Ovary (tissue), 9 donors: Measurements from ENCODE around the gene RERG. TPM values are rescaled to one million over a fixed set of nuclear protein-coding genes. Genes with fewer than 3 reads are reported as not detected.

Experiments used
- DNase-seq, 5 donors: peaks; one replicate each; pipeline ENCODE4 v3.0.0-alpha.2; 2019 to 2020
- H3K27ac ChIP-seq, 2 donors: fragments of 200-600 bp; one replicate each; pipeline versions ENCODE4 v1.5.1 to v1.8.0; 2019 to 2022
- H3K27me3 ChIP-seq: fragments of 200-600 bp; one replicate; pipeline ENCODE4 v1.8.0; 2022
- H3K36me3 ChIP-seq: fragments of 200-600 bp; sonication (generic); one replicate; pipeline ENCODE4 v1.5.1; 2019
- H3K4me1 ChIP-seq: one replicate; pipeline ENCODE4 v1.8.1; 2013; ENCODE audit warnings: mild to moderate bottlenecking, moderate library complexity; ENCODE audit not compliant: insufficient read depth
- H3K4me3 ChIP-seq: fragments of 200-600 bp; sonication (generic); one replicate; pipeline ENCODE4 v1.5.1; 2017
- H3K9me3 ChIP-seq, 2 donors: fragments of 200-600 bp in 1 of 2; sonication (generic) in 1 of 2; one replicate each; pipeline versions ENCODE4 v1.5.1 to v1.8.1; 2013 to 2019; ENCODE audit warnings: mild to moderate bottlenecking in 1 of 2, moderate library complexity in 1 of 2
- CTCF ChIP-seq, 3 donors: fragments of 450-650 bp in 2 of 3; fragments of 200-600 bp in 1 of 3; IDR thresholded peaks; one replicate each; pipeline versions ENCODE4 v1.5.1 to v1.8.0; 2016 to 2022; ENCODE audit warnings: antibody characterized with exemption in 3 of 3, mild to moderate bottlenecking in 1 of 3
- EP300 ChIP-seq: sonication (generic); formaldehyde crosslinking; IDR thresholded peaks from one replicate; pipeline ENCODE4 v1.6.1; 2017; ENCODE audit warnings: antibody characterized with exemption
- POLR2A ChIP-seq: fragments of 450-650 bp; IDR thresholded peaks from one replicate; pipeline ENCODE4 v1.6.1; 2017; ENCODE audit warnings: antibody characterized with exemption, mild to moderate bottlenecking, moderate library complexity
- WGBS, 3 donors: extraction: QIAGEN DNeasy Blood & Tissue Kit in 1 of 3; methylation state at CpG; one replicate each; pipeline versions ENCODE4 v1.1.5 to v1.1.7; 2013 to 2017; 5-methylcytosine and 5-hydroxymethylcytosine counted together
- intact Hi-C, 4 donors: fragments of 100-400 bp; cut with DNase I; formaldehyde crosslinking; loops; one replicate each; pipeline versions ENCODE4 v1.11.0 to v1.15.1; 2022 to 2023
- polyA plus RNA-seq, 2 donors: library from polyadenylated mRNA; stranded (reverse); fragments of 200-250 nt in 1 of 2; fragments of 350-450 nt in 1 of 2; fragmentation: Illumina TruSeq in 1 of 2; extraction: RNeasy Lipid Tissue Mini Kit (QIAGEN cat#74804) in 1 of 2; gene quantifications; one replicate each; pipeline ENCODE4 v1.2.3, GENCODE V29; 2013 to 2014
- total RNA-seq, 7 donors: library from RNA; depleted of rRNA in 2 of 7; stranded (reverse); fragments of >200 nt in 2 of 7; fragmentation: NEBNext Ultra II Directional in 3 of 7; extraction: Animal tissue kit (Norgen Biotek cat#: 25700) in 3 of 7; gene quantifications; one replicate each; pipeline versions ENCODE4 v1.1.0 to v1.2.4, GENCODE V29; 2016 to 2023
- donor health status: DM: no; HTN: no; CAD: no; lungs with moderate emphysema.
- donor health status: DM: no; HTN: no; CAD: no.
- donor health status: Bipolar disorder and iron deficiency.
- donor health status: DM: yes; HTN: yes; CAD: no.
- donor health status: DM: no; HTN: no; CAD: no.
- donor health status: DM: yes; HTN: yes; CAD: no.

Gene RERG
- total and polyA plus RNA-seq, 9 donors: 12.9 to 96.8 (median 36.7) TPM

- intact Hi-C loops: no loop called here
- Histone ChIP-seq H3K27ac (no peak overlapping the region), H3K9me3 (no peaks in the 10 kb centered on the region), H3K4me1 (peaks cover 3% of the 10 kb centered on the region), H3K36me3 (no peaks in the 10 kb centered on the region), H3K4me3 (no peak overlapping the region), H3K27me3 (no peaks in the 10 kb centered on the region)
- DNase-seq: no peak
- WGBS, 3 donors: 8 to 16% (median 10%) methylated on average over 1 of the region's 1 CpG
- TF ChIP-seq CTCF (IDR thresholded peaks at IDR 0.05) (no peak), EP300 (no peak), POLR2A (no peak)
Measured at GRCh38 chr12:15201056-15201455, 20.2 kb downstream of the RERG start.

GRCh38 chr12:15200641-15201040 is 20.6 kb downstream of the RERG start:
- no peak for TF ChIP-seq CTCF (IDR thresholded peaks at IDR 0.05)
- TF ChIP-seq POLR2A: no peak
- TF ChIP-seq EP300: no peak
- intact Hi-C loops: no loop called here
- no peak overlapping the region for H3K27ac ChIP-seq
- H3K4me3 ChIP-seq: no peak overlapping the region
- no peak for DNase-seq
- peaks cover 6% of the 10 kb centered on the region for H3K4me1 ChIP-seq
- H3K27me3 ChIP-seq: no peaks in the 10 kb centered on the region
- 6 to 13% (median 10%) methylated on average over 2 of the region's 2 CpGs for WGBS, 3 donors
- no peaks in the 10 kb centered on the region for H3K9me3 ChIP-seq
- no peaks in the 10 kb centered on the region for H3K36me3 ChIP-seq

GRCh38 chr12:15199930-15200329 is 21.3 kb downstream of the RERG start:
- 37 to 57% (median 49%) methylated on average over 2 of the region's 2 CpGs for WGBS, 3 donors
- no peaks in the 10 kb centered on the region for H3K27me3 ChIP-seq
- H3K9me3 ChIP-seq: no peaks in the 10 kb centered on the region
- intact Hi-C loops: no loop called here
- no peak for DNase-seq
- TF ChIP-seq POLR2A (no peak), EP300 (no peak), CTCF (IDR thresholded peaks at IDR 0.05) (no peak)
- H3K4me1 ChIP-seq: peaks cover 12% of the 10 kb centered on the region
- no peaks in the 10 kb centered on the region for H3K36me3 ChIP-seq
- H3K4me3 ChIP-seq: no peak overlapping the region
- H3K27ac ChIP-seq: no peak overlapping the region

GRCh38 chr12:15196678-15197505 is 24.3 kb downstream of the RERG start:
- Histone ChIP-seq H3K4me1 (peaks cover 15% of the 10 kb centered on the region), H3K36me3 (no peaks in the 10 kb centered on the region), H3K27me3 (no peaks in the 10 kb centered on the region), H3K9me3 (no peaks in the 10 kb centered on the region), H3K27ac (no peak overlapping the region), H3K4me3 (no peak overlapping the region)
- 45 to 67% (median 50%) methylated on average over 3 of the region's 3 CpGs for WGBS, 3 donors
- DNase-seq: no peak
- TF ChIP-seq POLR2A (no peak), CTCF (IDR thresholded peaks at IDR 0.05) (no peak)
- intact Hi-C loops: no loop called here
